KMS-11 (cell line): Measurements from ENCODE around the gene RHBDF2.

Experiments used
- H2AFZ ChIP-seq: fragments of 200-600 bp; sonication (generic); 2 replicates; pipeline ENCODE4 v1.6.1; 2016; ENCODE audit warnings: antibody characterized with exemption, mixed run types, low read depth
- H3K27ac ChIP-seq: fragments of 200-600 bp; sonication (generic); 2 replicates; pipeline ENCODE4 v1.6.1; 2016; ENCODE audit warnings: mild to moderate bottlenecking, mixed run types
- H3K27me3 ChIP-seq: fragments of 200-600 bp; sonication (generic); 2 replicates; pipeline ENCODE4 v1.6.1; 2017; ENCODE audit warnings: mild to moderate bottlenecking, low read depth, mixed run types, moderate library complexity; ENCODE audit not compliant: insufficient read depth
- H3K36me3 ChIP-seq: fragments of 200-600 bp; sonication (generic); 2 replicates; pipeline ENCODE4 v1.6.1; 2017; ENCODE audit warnings: mild to moderate bottlenecking, mixed run types; ENCODE audit not compliant: insufficient read depth
- H3K4me1 ChIP-seq: fragments of 200-600 bp; sonication (generic); 2 replicates; pipeline ENCODE4 v1.6.1; 2016; ENCODE audit warnings: mild to moderate bottlenecking, low read depth, mixed run types; ENCODE audit not compliant: poor library complexity, severe bottlenecking
- H3K4me2 ChIP-seq: fragments of 200-600 bp; sonication (generic); 2 replicates; pipeline ENCODE4 v1.7.0; 2016; ENCODE audit warnings: mild to moderate bottlenecking, mixed run types
- H3K4me3 ChIP-seq: fragments of 200-600 bp; sonication (generic); IDR thresholded peaks from 2 replicates; pipeline ENCODE4 v1.6.1; 2017; ENCODE audit warnings: low read depth, low read length, mixed read lengths; ENCODE audit not compliant: insufficient read depth
- H3K79me2 ChIP-seq: fragments of 200-600 bp; sonication (generic); 2 replicates; pipeline ENCODE4 v1.6.1; 2016; ENCODE audit warnings: low read depth, mixed run types; ENCODE audit not compliant: insufficient read depth
- H3K9ac ChIP-seq: fragments of 200-600 bp; sonication (generic); 2 replicates; pipeline ENCODE4 v1.6.1; 2016; ENCODE audit warnings: mild to moderate bottlenecking, mixed run types
- H4K20me1 ChIP-seq: fragments of 200-600 bp; sonication (generic); 2 replicates; pipeline ENCODE4 v1.6.1; 2016; ENCODE audit warnings: mild to moderate bottlenecking, mixed run types; ENCODE audit not compliant: insufficient read depth
- CTCF ChIP-seq: fragments of 200-600 bp; sonication (generic); conservative IDR thresholded peaks from 2 replicates; pipeline ENCODE4 v1.6.1; 2017; ENCODE audit warnings: low read depth, mild to moderate bottlenecking, antibody characterized with exemption, low read length, moderate library complexity, mixed read lengths

The RHBDF2 gene

GRCh38 chr17:76439314-76439928, 61.8 kb downstream of the RHBDF2 start:
- no peak for TF ChIP-seq CTCF
- Histone ChIP-seq H2AFZ (no peak overlapping the region), H3K27me3 (no peaks in the 10 kb centered on the region), H3K36me3 (no peaks in the 10 kb centered on the region), H3K79me2 (peaks cover 65% of the 10 kb centered on the region; the same call in 1 of the 2 replicates), H3K4me1 (peaks cover 15% of the 10 kb centered on the region), H3K9ac (no peak overlapping the region), H3K4me2 (no peak overlapping the region), H4K20me1 (peaks cover 9% of the 10 kb centered on the region; the same call in 1 of the 2 replicates), H3K27ac (no peak overlapping the region), H3K4me3 (no peak overlapping the region)

GRCh38 chr17:76438906-76439305, 62.3 kb downstream of the RHBDF2 start:
- Histone ChIP-seq H3K4me3 (no peak overlapping the region), H4K20me1 (peaks cover 9% of the 10 kb centered on the region; the same call in 1 of the 2 replicates), H3K27me3 (no peaks in the 10 kb centered on the region), H3K36me3 (no peaks in the 10 kb centered on the region), H3K79me2 (peaks cover 62% of the 10 kb centered on the region; the same call in 1 of the 2 replicates), H3K4me1 (peaks cover 14% of the 10 kb centered on the region), H3K9ac (no peak overlapping the region), H3K27ac (no peak overlapping the region), H2AFZ (no peak overlapping the region), H3K4me2 (no peak overlapping the region)
- TF ChIP-seq CTCF = no peak

GRCh38 chr17:76437467-76438402, 63.5 kb downstream of the RHBDF2 start:
- Histone ChIP-seq H4K20me1 (peaks cover 9% of the 10 kb centered on the region; the same call in 1 of the 2 replicates), H3K79me2 (peaks cover 62% of the 10 kb centered on the region; the same call in 1 of the 2 replicates), H3K27me3 (no peaks in the 10 kb centered on the region), H3K4me1 (peaks cover 3% of the 10 kb centered on the region), H3K4me3 (no peak overlapping the region), H3K27ac (no peak overlapping the region), H2AFZ (no peak overlapping the region), H3K4me2 (no peak overlapping the region), H3K9ac (no peak overlapping the region), H3K36me3 (no peaks in the 10 kb centered on the region)
- no peak for TF ChIP-seq CTCF

- Histone ChIP-seq H3K4me3 (no peak overlapping the region), H3K36me3 (no peaks in the 10 kb centered on the region), H3K27ac (no peak overlapping the region), H3K4me1 (no peaks in the 10 kb centered on the region), H3K4me2 (no peak overlapping the region), H3K9ac (no peak overlapping the region), H3K79me2 (peaks cover 57% of the 10 kb centered on the region; the same call in 1 of the 2 replicates), H3K27me3 (no peaks in the 10 kb centered on the region), H4K20me1 (no peaks in the 10 kb centered on the region; the same call in 1 of the 2 replicates), H2AFZ (no peak overlapping the region)
- TF ChIP-seq CTCF = no peak
Measured at GRCh38 chr17:76435751-76436150, 65.5 kb downstream of the RHBDF2 start.
